ENCODE measurements around the gene ZNF335.

DNA sequence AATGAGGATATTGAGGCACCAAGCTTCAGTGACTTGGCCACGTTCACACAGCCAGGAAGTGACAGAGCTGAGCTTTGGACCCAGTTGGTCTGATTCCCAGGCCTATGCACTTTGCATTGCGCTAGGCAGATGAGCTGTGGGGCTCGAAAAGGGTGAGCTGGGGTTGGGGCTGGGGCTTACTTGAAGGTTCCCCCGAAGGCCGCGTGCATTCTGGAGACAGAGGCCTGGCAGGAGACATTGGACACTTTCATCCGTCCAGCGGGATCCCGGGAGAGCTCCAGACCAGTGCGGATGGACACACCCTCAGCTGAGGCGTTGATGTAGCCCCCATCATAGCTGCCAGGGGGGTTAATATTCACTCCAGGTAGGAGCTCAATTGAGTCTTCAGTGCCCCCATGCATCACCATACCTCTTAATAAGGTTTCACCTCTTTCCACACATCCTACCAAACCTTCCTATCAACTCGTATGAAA lies 62.6 kb downstream of the ZNF335 start:
- TF ChIP-seq, protein P1, sequence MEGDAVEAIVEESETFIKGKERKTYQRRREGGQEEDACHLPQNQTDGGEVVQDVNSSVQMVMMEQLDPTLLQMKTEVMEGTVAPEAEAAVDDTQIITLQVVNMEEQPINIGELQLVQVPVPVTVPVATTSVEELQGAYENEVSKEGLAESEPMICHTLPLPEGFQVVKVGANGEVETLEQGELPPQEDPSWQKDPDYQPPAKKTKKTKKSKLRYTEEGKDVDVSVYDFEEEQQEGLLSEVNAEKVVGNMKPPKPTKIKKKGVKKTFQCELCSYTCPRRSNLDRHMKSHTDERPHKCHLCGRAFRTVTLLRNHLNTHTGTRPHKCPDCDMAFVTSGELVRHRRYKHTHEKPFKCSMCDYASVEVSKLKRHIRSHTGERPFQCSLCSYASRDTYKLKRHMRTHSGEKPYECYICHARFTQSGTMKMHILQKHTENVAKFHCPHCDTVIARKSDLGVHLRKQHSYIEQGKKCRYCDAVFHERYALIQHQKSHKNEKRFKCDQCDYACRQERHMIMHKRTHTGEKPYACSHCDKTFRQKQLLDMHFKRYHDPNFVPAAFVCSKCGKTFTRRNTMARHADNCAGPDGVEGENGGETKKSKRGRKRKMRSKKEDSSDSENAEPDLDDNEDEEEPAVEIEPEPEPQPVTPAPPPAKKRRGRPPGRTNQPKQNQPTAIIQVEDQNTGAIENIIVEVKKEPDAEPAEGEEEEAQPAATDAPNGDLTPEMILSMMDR (IDR thresholded peaks at IDR 0.05) = no peak
- TF ChIP-seq POLR2A (IDR thresholded peaks at IDR 0.05) = no peak

Measured in right lobe of liver (tissue), 4 donors.